IPS DF 6.9 (cell line): ENCODE data around the gene OR9Q1.

Source experiments
- DNase-seq: peaks from one replicate; pipeline ENCODE4 v3.0.0-alpha.2; 2013; ENCODE audit warnings: low read depth, low spot score
- H3K27ac ChIP-seq: one replicate; pipeline ENCODE4 v1.5.1; 2013; ENCODE audit warnings: low read length, control low read depth
- H3K27me3 ChIP-seq: 2 replicates; pipeline ENCODE4 v1.6.1; 2013; ENCODE audit warnings: mild to moderate bottlenecking, low read length; ENCODE audit not compliant: control insufficient read depth, insufficient read depth
- H3K36me3 ChIP-seq: 2 replicates; pipeline ENCODE4 v1.6.1; 2013; ENCODE audit warnings: low read length; ENCODE audit not compliant: control insufficient read depth, insufficient read depth
- H3K4me1 ChIP-seq: 2 replicates; pipeline ENCODE4 v1.6.1; 2013; ENCODE audit warnings: low read length; ENCODE audit not compliant: control insufficient read depth, insufficient read depth
- H3K4me3 ChIP-seq: 2 replicates; pipeline ENCODE4 v1.5.1; 2013; ENCODE audit warnings: mild to moderate bottlenecking, low read length
- H3K9me3 ChIP-seq: 2 replicates; pipeline ENCODE4 v1.6.1; 2013; ENCODE audit warnings: low read length, inconsistent platforms; ENCODE audit not compliant: control insufficient read depth, insufficient read depth
- WGBS: extraction: QIAGEN DNeasy Blood & Tissue Kit; methylation state at CpG from one replicate; pipeline ENCODE4 v1.1.7; 2013; ENCODE audit warnings: mixed read lengths, missing lambda C conversion rate; ENCODE audit not compliant: insufficient read length, insufficient coverage; 5-methylcytosine and 5-hydroxymethylcytosine counted together

Gene OR9Q1

GRCh38 chr11:58030653-58031052 is 7.0 kb downstream of the OR9Q1 start, which contains the start of gene OR6Q1:
Gene OR6Q1 (plus strand): TSS chr11:58030953. CDS start chr11:58030953, 0 bp downstream.
- H3K36me3 ChIP-seq: no peaks in the 10 kb centered on the region
- H3K9me3 ChIP-seq: no peaks in the 10 kb centered on the region
- H3K4me3 ChIP-seq: no peak within 1 kb of the TSS
- no peak for DNase-seq
- no peak within 1 kb of the TSS for H3K27ac ChIP-seq
- H3K4me1 ChIP-seq: no peaks in the 10 kb centered on the region
- H3K27me3 ChIP-seq: no peaks in the 10 kb centered on the region

GRCh38 chr11:58034471-58034870 is 10.8 kb downstream of the OR9Q1 start:
- H3K4me1 ChIP-seq: no peaks in the 10 kb centered on the region
- no peak overlapping the region for H3K27ac ChIP-seq
- H3K36me3 ChIP-seq: no peaks in the 10 kb centered on the region
- H3K9me3 ChIP-seq: no peaks in the 10 kb centered on the region
- H3K4me3 ChIP-seq: no peak overlapping the region
- no CpG with 5 or more reads among the region's 2 CpGs for WGBS
- H3K27me3 ChIP-seq: no peaks in the 10 kb centered on the region
- no peak for DNase-seq

GRCh38 chr11:58039589-58039988 is 15.9 kb downstream of the OR9Q1 start:
- no peaks in the 10 kb centered on the region for H3K27me3 ChIP-seq

GRCh38 chr11:58043379-58043778 is 19.7 kb downstream of the OR9Q1 start:
- Histone ChIP-seq H3K4me3 (no peak overlapping the region), H3K4me1 (no peaks in the 10 kb centered on the region), H3K27ac (no peak overlapping the region), H3K27me3 (no peaks in the 10 kb centered on the region), H3K9me3 (no peaks in the 10 kb centered on the region), H3K36me3 (no peaks in the 10 kb centered on the region)
- DNase-seq: no peak
- WGBS: no CpG with 5 or more reads among the region's 2 CpGs

More at GRCh38 chr11:58039589-58039988, 15.9 kb downstream of the OR9Q1 start:
- H3K27ac ChIP-seq: no peak overlapping the region
- no peaks in the 10 kb centered on the region for H3K4me1 ChIP-seq
- H3K4me3 ChIP-seq: no peak overlapping the region
- no peaks in the 10 kb centered on the region for H3K9me3 ChIP-seq
- DNase-seq: no peak
- no peaks in the 10 kb centered on the region for H3K36me3 ChIP-seq

- Histone ChIP-seq H3K27me3 (no peaks in the 10 kb centered on the region), H3K27ac (no peak overlapping the region), H3K36me3 (no peaks in the 10 kb centered on the region), H3K9me3 (no peaks in the 10 kb centered on the region), H3K4me1 (no peaks in the 10 kb centered on the region), H3K4me3 (no peak overlapping the region)
- WGBS: no CpG with 5 or more reads among the region's 3 CpGs
- DNase-seq: no peak
Measured at GRCh38 chr11:58046231-58046630, 22.6 kb downstream of the OR9Q1 start.

GRCh38 chr11:58047818-58048217 is 24.1 kb downstream of the OR9Q1 start:
- Histone ChIP-seq H3K4me3 (no peak overlapping the region), H3K9me3 (no peaks in the 10 kb centered on the region), H3K4me1 (no peaks in the 10 kb centered on the region), H3K27ac (no peak overlapping the region), H3K27me3 (no peaks in the 10 kb centered on the region), H3K36me3 (no peaks in the 10 kb centered on the region)
- no peak for DNase-seq
- no CpG with 5 or more reads among the region's 3 CpGs for WGBS

GRCh38 chr11:58055806-58056401 is 32.2 kb downstream of the OR9Q1 start:
- no CpG with 5 or more reads among the region's 1 CpG for WGBS

GRCh38 chr11:58057481-58057880 is 33.8 kb downstream of the OR9Q1 start:
- Histone ChIP-seq H3K27ac (no peak overlapping the region), H3K36me3 (no peaks in the 10 kb centered on the region), H3K9me3 (no peaks in the 10 kb centered on the region), H3K4me3 (no peak overlapping the region), H3K27me3 (no peaks in the 10 kb centered on the region), H3K4me1 (peaks cover 4% of the 10 kb centered on the region)
- no peak for DNase-seq
- no CpG with 5 or more reads among the region's 3 CpGs for WGBS

More at GRCh38 chr11:58055806-58056401, 32.2 kb downstream of the OR9Q1 start:
- DNase-seq: no peak
- Histone ChIP-seq H3K4me3 (no peak overlapping the region), H3K36me3 (no peaks in the 10 kb centered on the region), H3K9me3 (no peaks in the 10 kb centered on the region), H3K27ac (no peak overlapping the region), H3K27me3 (no peaks in the 10 kb centered on the region), H3K4me1 (peaks cover 4% of the 10 kb centered on the region)

GRCh38 chr11:58058276-58059006 is 34.8 kb downstream of the OR9Q1 start:
- H3K4me3 ChIP-seq: no peak overlapping the region
- H3K9me3 ChIP-seq: no peaks in the 10 kb centered on the region
- no peaks in the 10 kb centered on the region for H3K36me3 ChIP-seq
- no CpG with 5 or more reads among the region's 13 CpGs for WGBS
- H3K4me1 ChIP-seq: peaks cover 4% of the 10 kb centered on the region
- H3K27me3 ChIP-seq: no peaks in the 10 kb centered on the region
- no peak overlapping the region for H3K27ac ChIP-seq
- no peak for DNase-seq

GRCh38 chr11:58059007-58059350 is 35.3 kb downstream of the OR9Q1 start:
- Histone ChIP-seq H3K4me3 (no peak overlapping the region), H3K4me1 (peaks cover 4% of the 10 kb centered on the region), H3K27me3 (no peaks in the 10 kb centered on the region), H3K9me3 (no peaks in the 10 kb centered on the region), H3K27ac (no peak overlapping the region), H3K36me3 (no peaks in the 10 kb centered on the region)
- no CpG with 5 or more reads among the region's 4 CpGs for WGBS
- DNase-seq: no peak

GRCh38 chr11:58060535-58060934 is 36.9 kb downstream of the OR9Q1 start:
- no CpG with 5 or more reads among the region's 3 CpGs for WGBS
- no peak overlapping the region for H3K27ac ChIP-seq

More at GRCh38 chr11:58060535-58060934, 36.9 kb downstream of the OR9Q1 start:
- DNase-seq: no peak
- H3K9me3 ChIP-seq: no peaks in the 10 kb centered on the region
- no peaks in the 10 kb centered on the region for H3K27me3 ChIP-seq
- peaks cover 6% of the 10 kb centered on the region for H3K4me1 ChIP-seq
- H3K36me3 ChIP-seq: no peaks in the 10 kb centered on the region
- no peak overlapping the region for H3K4me3 ChIP-seq
